ENCODE measurements around the gene RAB11FIP4. TPM values are rescaled to one million over a fixed set of nuclear protein-coding genes. Genes with fewer than 3 reads are reported as not detected.

RAB11FIP4 gene
- polyA plus RNA-seq, 1 of the 3 experiments (the other 2 are of a cell fraction): 9.4 TPM

DNA sequence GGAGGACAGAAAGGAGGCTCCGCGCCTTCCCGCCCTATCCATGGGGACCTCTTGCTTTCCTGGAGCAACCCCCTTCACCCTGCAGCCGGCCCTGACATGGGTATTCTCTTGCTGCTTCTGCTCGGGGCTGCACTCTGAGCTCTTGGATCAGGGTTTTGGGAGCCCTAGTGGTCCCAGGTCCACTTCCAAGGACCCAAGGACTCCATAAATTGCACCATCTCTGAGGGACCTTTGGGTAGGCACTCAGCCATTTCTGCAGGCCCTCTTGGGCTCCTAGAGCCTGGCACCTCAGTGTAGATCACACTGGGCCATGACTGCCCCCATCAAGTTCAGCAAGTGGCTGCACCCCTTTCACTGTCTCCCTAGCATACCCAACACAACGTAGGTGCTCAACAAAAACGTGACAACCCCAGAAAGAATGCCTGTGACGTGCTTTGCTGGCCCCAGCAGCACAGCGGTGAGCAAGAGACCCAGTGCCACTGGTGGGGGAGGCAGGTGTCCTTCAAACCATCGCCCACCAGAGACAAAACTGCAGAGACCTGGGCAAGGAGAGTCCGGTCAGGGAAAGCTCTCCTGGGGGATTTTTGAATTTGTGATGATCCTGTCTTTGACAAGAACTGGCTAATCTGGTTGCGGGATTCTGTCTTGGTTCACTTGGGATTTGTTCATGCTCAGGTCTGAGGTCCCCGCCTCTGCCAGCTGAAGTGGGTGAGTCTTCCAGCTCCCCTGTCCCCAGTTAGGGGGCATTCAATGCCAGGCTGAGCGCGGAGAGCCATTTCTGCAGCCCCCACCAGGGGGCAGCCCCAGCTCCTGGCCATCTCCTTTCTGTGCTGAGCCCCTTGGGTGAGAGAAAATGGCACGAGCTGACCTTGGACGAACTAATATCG lies 2.5 kb upstream of the RAB11FIP4 start:
- Histone ChIP-seq H3K4me3 (ENCODE audit: low read depth in 2 of 2, low read length in 1 of 2) (no peak overlapping the region; a peak in 1 of 4 replicates), H3K4me2 (no peak overlapping the region), H3K27me3 (ENCODE audit: insufficient read depth) (no peaks in the 10 kb centered on the region), H3K79me2 (ENCODE audit: insufficient read depth) (no peaks in the 10 kb centered on the region), H3K36me3 (replicated peaks in 1 of 2; ENCODE audit: control insufficient read depth in 1 of 2, insufficient read depth in 2 of 2, low read length in 1 of 2) (no peaks in the 10 kb centered on the region), H4K20me1 (ENCODE audit: insufficient read depth) (no peaks in the 10 kb centered on the region), H3K9me2 (no peaks in the 10 kb centered on the region), H3K9me3 (no peaks in the 10 kb centered on the region), H3F3A (replicated peaks; ENCODE audit: insufficient read depth) (peaks cover 12% of the 10 kb centered on the region), H3K9ac (no peak overlapping the region), H3K27ac (ENCODE audit: low read depth in 2 of 2, low read length in 1 of 2) (no peak overlapping the region), H3K4me1 (ENCODE audit: control insufficient read depth in 1 of 2, insufficient read depth in 2 of 2, low read depth in 1 of 2, low read length in 1 of 2) (peaks cover 0 to 29% of the 10 kb centered on the region in 2 experiments; a peak in 2 of 4 replicates), H2AFZ (ENCODE audit: low read depth) (no peak overlapping the region)
- CTCF ChIA-PET: interaction anchor here (0.6 to 6.7 kb wide), 54 partner anchors 9 to 456 kb away, joined by 3 to 127 read pairs (median 6); no protein-coding TSS in a partner anchor
- DNase-seq: peak; percentile 83
- TF ChIP-seq SMC3 (IDR thresholded peaks at IDR 0.05; ENCODE audit: low read depth, low read length): peak; percentile 86
- TF ChIP-seq RAD21 (IDR thresholded peaks at IDR 0.05; ENCODE audit: low read length): peak; percentile 77
- TF ChIP-seq, protein P1, sequence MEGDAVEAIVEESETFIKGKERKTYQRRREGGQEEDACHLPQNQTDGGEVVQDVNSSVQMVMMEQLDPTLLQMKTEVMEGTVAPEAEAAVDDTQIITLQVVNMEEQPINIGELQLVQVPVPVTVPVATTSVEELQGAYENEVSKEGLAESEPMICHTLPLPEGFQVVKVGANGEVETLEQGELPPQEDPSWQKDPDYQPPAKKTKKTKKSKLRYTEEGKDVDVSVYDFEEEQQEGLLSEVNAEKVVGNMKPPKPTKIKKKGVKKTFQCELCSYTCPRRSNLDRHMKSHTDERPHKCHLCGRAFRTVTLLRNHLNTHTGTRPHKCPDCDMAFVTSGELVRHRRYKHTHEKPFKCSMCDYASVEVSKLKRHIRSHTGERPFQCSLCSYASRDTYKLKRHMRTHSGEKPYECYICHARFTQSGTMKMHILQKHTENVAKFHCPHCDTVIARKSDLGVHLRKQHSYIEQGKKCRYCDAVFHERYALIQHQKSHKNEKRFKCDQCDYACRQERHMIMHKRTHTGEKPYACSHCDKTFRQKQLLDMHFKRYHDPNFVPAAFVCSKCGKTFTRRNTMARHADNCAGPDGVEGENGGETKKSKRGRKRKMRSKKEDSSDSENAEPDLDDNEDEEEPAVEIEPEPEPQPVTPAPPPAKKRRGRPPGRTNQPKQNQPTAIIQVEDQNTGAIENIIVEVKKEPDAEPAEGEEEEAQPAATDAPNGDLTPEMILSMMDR (IDR thresholded peaks at IDR 0.05): peak; percentile 74
- no peak for TF ChIP-seq FOSL2 (IDR thresholded peaks at IDR 0.05; ENCODE audit: borderline replicate concordance, low read depth)
- POLR2A ChIA-PET: interaction anchor here (1.4 kb wide), 1 partner anchor 36 kb away, joined by 7 read pairs; no protein-coding TSS in a partner anchor
- WGBS (ENCODE audit: low lambda C conversion rate): 68% methylated on average over 9 of the region's 18 CpGs

DNA sequence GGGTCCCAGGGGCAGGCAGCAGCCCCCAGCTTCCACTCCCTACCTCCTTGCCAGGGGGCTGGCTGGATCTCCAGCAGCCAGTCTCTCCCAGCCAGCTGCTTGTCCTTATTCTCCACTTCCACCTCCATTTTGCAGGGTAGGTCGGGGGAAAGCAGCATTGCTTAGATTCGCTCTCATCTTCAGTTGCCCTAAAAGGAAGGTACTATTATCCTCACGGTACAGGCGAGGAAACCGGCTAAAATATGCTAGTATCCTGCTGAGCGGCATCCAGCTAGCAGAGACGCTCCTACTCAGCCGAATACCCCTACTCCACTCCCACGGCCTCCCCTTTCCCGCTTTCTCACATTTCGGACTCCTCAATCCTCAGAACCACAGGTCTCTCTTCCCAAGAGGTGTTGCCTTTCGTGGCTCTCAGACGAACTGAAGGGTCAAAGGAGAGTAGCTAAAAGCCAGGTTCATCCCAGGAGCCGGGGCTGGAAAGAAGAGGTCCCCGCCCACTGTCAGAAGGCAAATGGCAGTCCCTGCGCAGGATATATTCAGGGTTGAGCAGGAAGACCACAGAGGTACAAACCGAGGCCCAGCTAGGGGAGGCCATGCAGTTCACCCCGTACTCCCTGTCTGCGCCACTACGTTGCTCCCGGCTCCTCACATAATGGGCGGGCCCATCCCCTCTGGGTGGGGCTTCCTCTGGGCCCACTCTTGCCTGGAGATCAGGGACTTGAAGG lies 1.7 kb upstream of the RAB11FIP4 start:
- Histone ChIP-seq H3K36me3 (replicated peaks in 1 of 2; ENCODE audit: control insufficient read depth in 1 of 2, insufficient read depth in 2 of 2, low read length in 1 of 2) (no peaks in the 10 kb centered on the region), H3K9me3 (no peaks in the 10 kb centered on the region), H3K27ac (ENCODE audit: low read depth in 2 of 2, low read length in 1 of 2) (no peak overlapping the region), H3K4me2 (no peak overlapping the region), H3K4me3 (ENCODE audit: low read depth in 2 of 2, low read length in 1 of 2) (no peak overlapping the region), H3K9me2 (no peaks in the 10 kb centered on the region), H3F3A (replicated peaks; ENCODE audit: insufficient read depth) (peaks cover 10% of the 10 kb centered on the region), H4K20me1 (ENCODE audit: insufficient read depth) (no peaks in the 10 kb centered on the region), H3K27me3 (ENCODE audit: insufficient read depth) (no peaks in the 10 kb centered on the region), H3K79me2 (ENCODE audit: insufficient read depth) (no peaks in the 10 kb centered on the region), H2AFZ (ENCODE audit: low read depth) (no peak overlapping the region), H3K9ac (no peak overlapping the region), H3K4me1 (ENCODE audit: control insufficient read depth in 1 of 2, insufficient read depth in 2 of 2, low read depth in 1 of 2, low read length in 1 of 2) (peaks cover 0 to 32% of the 10 kb centered on the region in 2 experiments; a peak in 2 of 4 replicates)
- TF ChIP-seq RXRA (IDR thresholded peaks at IDR 0.05; ENCODE audit: borderline replicate concordance, low read depth) (no peak), RAD21 (IDR thresholded peaks at IDR 0.05; ENCODE audit: low read length) (no peak), JUND (IDR thresholded peaks at IDR 0.05) (no peak), YY1 (IDR thresholded peaks at IDR 0.05; ENCODE audit: low read depth) (0 out of 2 replicates have a peak, but pooled peaks have one; percentile 24)
- TF ChIP-seq, protein P1 (IDR thresholded peaks at IDR 0.05): peak; percentile 3; the same call in 1 of the 2 replicates
- CTCF ChIA-PET: interaction anchor here (0.7 to 6.7 kb wide), 52 partner anchors 8 to 455 kb away, joined by 3 to 127 read pairs (median 6); no protein-coding TSS in a partner anchor
- POLR2A ChIA-PET: interaction anchor here (1.4 kb wide), 1 partner anchor 36 kb away, joined by 7 read pairs; no protein-coding TSS in a partner anchor
- WGBS (ENCODE audit: low lambda C conversion rate): 87% methylated on average over 21 of the region's 22 CpGs
- no peak for DNase-seq
